Neural progenitor cell (in vitro differentiated cells): ENCODE data around the gene SMAD9. TPM values are rescaled to one million over a fixed set of nuclear protein-coding genes. Genes with fewer than 3 reads are reported as not detected.

Experiments used
- DNase-seq: peaks from one replicate; pipeline ENCODE4 v3.0.0-alpha.2; 2016; ENCODE audit warnings: low spot score
- H2AFZ ChIP-seq: fragments of 200-600 bp; sonication (generic); replicated peaks from 2 replicates; pipeline ENCODE4 v1.6.1; 2016; ENCODE audit warnings: antibody characterized with exemption
- H3F3A ChIP-seq: fragments of 200-600 bp; sonication (generic); 2 replicates; pipeline ENCODE4 v1.6.1; 2016; ENCODE audit warnings: antibody characterized with exemption, low read depth
- H3K27ac ChIP-seq: fragments of 200-600 bp; sonication (generic); 2 replicates; pipeline ENCODE4 v1.5.1; 2016; ENCODE audit warnings: mild to moderate bottlenecking
- H3K27me3 ChIP-seq: fragments of 200-600 bp; sonication (generic); 2 replicates; pipeline ENCODE4 v1.6.1; 2016; ENCODE audit warnings: mild to moderate bottlenecking, moderate library complexity
- H3K36me3 ChIP-seq: fragments of 200-600 bp; sonication (generic); 2 replicates; pipeline ENCODE4 v1.5.1; 2016
- H3K4me1 ChIP-seq: fragments of 200-600 bp; sonication (generic); 2 replicates; pipeline ENCODE4 v1.6.1; 2016; ENCODE audit warnings: mixed run types
- H3K4me2 ChIP-seq: fragments of 200-600 bp; sonication (generic); 2 replicates; pipeline ENCODE4 v1.6.1; 2016
- H3K4me3 ChIP-seq: fragments of 200-600 bp; sonication (generic); 2 replicates; pipeline ENCODE4 v1.5.1; 2016
- H3K79me2 ChIP-seq: fragments of 200-600 bp; sonication (generic); 2 replicates; pipeline ENCODE4 v1.6.1; 2016; ENCODE audit warnings: low read depth
- H3K9ac ChIP-seq: fragments of 200-600 bp; sonication (generic); 2 replicates; pipeline ENCODE4 v1.6.1; 2016
- H3K9me3 ChIP-seq: fragments of 200-600 bp; sonication (generic); 2 replicates; pipeline ENCODE4 v1.5.1; 2016; ENCODE audit warnings: low read depth
- H4K20me1 ChIP-seq: fragments of 200-600 bp; sonication (generic); 2 replicates; pipeline ENCODE4 v1.6.1; 2016; ENCODE audit warnings: low read depth
- H3K27ac Mint-ChIP-seq: 3 replicates; pipeline ENCODE4 v1.8.0; 2021; ENCODE audit warnings: mixed read lengths
- H3K27me3 Mint-ChIP-seq: 2 replicates; pipeline ENCODE4 v1.8.0; 2022; ENCODE audit warnings: low read depth, mild to moderate bottlenecking, inconsistent platforms, moderate library complexity, mixed read lengths; ENCODE audit not compliant: insufficient read depth
- H3K36me3 Mint-ChIP-seq: 3 replicates; pipeline ENCODE4 v1.8.0; 2021; ENCODE audit warnings: mixed read lengths
- H3K4me1 Mint-ChIP-seq: 3 replicates; pipeline ENCODE4 v1.8.0; 2021; ENCODE audit warnings: mixed read lengths
- H3K4me3 Mint-ChIP-seq: 3 replicates; pipeline ENCODE4 v1.8.0; 2021; ENCODE audit warnings: mild to moderate bottlenecking, moderate library complexity, mixed read lengths
- H3K9me3 Mint-ChIP-seq: 3 replicates; pipeline ENCODE4 v1.8.0; 2020; ENCODE audit warnings: mixed read lengths
- CTCF ChIP-seq: fragments of 200-600 bp; sonication (generic); IDR thresholded peaks from 2 replicates; pipeline ENCODE4 v1.5.1; 2017; ENCODE audit warnings: antibody characterized with exemption, mild to moderate bottlenecking
- EZH2 ChIP-seq: fragments of 200-600 bp; sonication (generic); IDR thresholded peaks from 2 replicates; pipeline ENCODE4 v1.6.1; 2017; ENCODE audit warnings: antibody characterized with exemption, mild to moderate bottlenecking, moderate library complexity
- EZH2phosphoT487 ChIP-seq: fragments of 200-600 bp; sonication (generic); IDR thresholded peaks from 2 replicates; pipeline ENCODE4 v1.6.1; 2017; ENCODE audit warnings: antibody characterized with exemption
- total RNA-seq: library from RNA; depleted of rRNA; stranded (reverse); fragments of >200 nt; gene quantifications from 2 replicates; pipeline ENCODE4 v1.2.3, GENCODE V29; 2015; ENCODE audit warnings: low replicate concordance

The SMAD9 gene
- total RNA-seq, 1 donor from 2014 or later: 1.6 TPM

GRCh38 chr13:36866232-36866631 is 53.8 kb downstream of the SMAD9 start:
- Histone ChIP-seq H3K4me1 (no peaks in the 10 kb centered on the region), H3K27me3 (no peaks in the 10 kb centered on the region), H3K9me3 (no peaks in the 10 kb centered on the region), H3K4me3 (no peak overlapping the region), H3K36me3 (no peaks in the 10 kb centered on the region), H2AFZ (no peak overlapping the region), H4K20me1 (no peaks in the 10 kb centered on the region), H3K27ac (no peak overlapping the region), H3K9ac (no peak overlapping the region), H3K79me2 (no peaks in the 10 kb centered on the region), H3F3A (no peaks in the 10 kb centered on the region), H3K4me2 (no peak overlapping the region)
- Mint-ChIP-seq H3K27ac (no peak overlapping the region), H3K27me3 (no peaks in the 10 kb centered on the region), H3K4me1 (no peaks in the 10 kb centered on the region), H3K36me3 (peaks cover 7% of the 10 kb centered on the region), H3K9me3 (no peaks in the 10 kb centered on the region), H3K4me3 (no peak overlapping the region)
- DNase-seq: no peak
- TF ChIP-seq CTCF (no peak), EZH2 (no peak), EZH2phosphoT487 (no peak)

GRCh38 chr13:36865265-36865664 is 54.8 kb downstream of the SMAD9 start:
- Mint-ChIP-seq H3K36me3 (peaks cover 5% of the 10 kb centered on the region), H3K4me1 (no peaks in the 10 kb centered on the region), H3K27ac (no peak overlapping the region), H3K9me3 (no peaks in the 10 kb centered on the region), H3K4me3 (no peak overlapping the region), H3K27me3 (no peaks in the 10 kb centered on the region)
- Histone ChIP-seq H3K79me2 (no peaks in the 10 kb centered on the region), H3K4me2 (no peak overlapping the region), H3K27ac (no peak overlapping the region), H3F3A (no peaks in the 10 kb centered on the region), H3K9me3 (no peaks in the 10 kb centered on the region), H3K9ac (no peak overlapping the region), H2AFZ (no peak overlapping the region), H4K20me1 (no peaks in the 10 kb centered on the region), H3K36me3 (no peaks in the 10 kb centered on the region), H3K4me3 (no peak overlapping the region), H3K27me3 (no peaks in the 10 kb centered on the region), H3K4me1 (no peaks in the 10 kb centered on the region)
- no peak for DNase-seq
- TF ChIP-seq CTCF (no peak), EZH2 (no peak), EZH2phosphoT487 (no peak)

GRCh38 chr13:36862722-36863121 is 57.3 kb downstream of the SMAD9 start:
- Histone ChIP-seq H4K20me1 (no peaks in the 10 kb centered on the region), H3K4me1 (no peaks in the 10 kb centered on the region), H3K4me2 (no peak overlapping the region), H3F3A (no peaks in the 10 kb centered on the region), H3K9ac (no peak overlapping the region), H2AFZ (no peak overlapping the region), H3K27me3 (no peaks in the 10 kb centered on the region), H3K36me3 (no peaks in the 10 kb centered on the region), H3K9me3 (no peaks in the 10 kb centered on the region), H3K27ac (no peak overlapping the region), H3K79me2 (no peaks in the 10 kb centered on the region), H3K4me3 (no peak overlapping the region)
- H3K27me3 Mint-ChIP-seq: peaks cover 2% of the 10 kb centered on the region
- H3K4me1 Mint-ChIP-seq: no peaks in the 10 kb centered on the region
- TF ChIP-seq EZH2phosphoT487: no peak
- no peak for TF ChIP-seq EZH2
- TF ChIP-seq CTCF: no peak
- no peaks in the 10 kb centered on the region for H3K9me3 Mint-ChIP-seq
- H3K36me3 Mint-ChIP-seq: peaks cover 2% of the 10 kb centered on the region
- no peak overlapping the region for H3K4me3 Mint-ChIP-seq
- no peak for DNase-seq
- no peak overlapping the region for H3K27ac Mint-ChIP-seq
